Lung (tissue), 12 donors: ENCODE results near the gene MRPS21. TPM values are rescaled to one million over a fixed set of nuclear protein-coding genes. Genes with fewer than 3 reads are reported as not detected.

Source experiments
- ATAC-seq: fragments of 200-7000 bp; cut with Tn5 transposase; one replicate; pipeline ENCODE4 v1.9.1; 2020; ENCODE audit warnings: moderate number of reproducible peaks; ENCODE audit not compliant: insufficient read depth, low FRiP score
- DNase-seq, 3 donors: peaks; one replicate each; pipeline ENCODE4 v3.0.0-alpha.2; 2013 to 2017
- H3K27ac ChIP-seq, 2 donors: one replicate each; pipeline ENCODE4 v1.5.1; 2013; ENCODE audit warnings: mild to moderate bottlenecking in 2 of 2, moderate library complexity in 2 of 2, control low read depth in 1 of 2, inconsistent platforms in 1 of 2, low read depth in 1 of 2, low read length in 1 of 2
- H3K27me3 ChIP-seq, 3 donors: one replicate each; pipeline ENCODE4 v1.5.1; 2013; ENCODE audit warnings: low read length in 2 of 3; ENCODE audit not compliant: control insufficient read depth in 3 of 3, insufficient read depth in 3 of 3
- H3K36me3 ChIP-seq, 4 donors: one replicate each; pipeline ENCODE4 v1.5.1; 2013; ENCODE audit warnings: low read length in 4 of 4, mild to moderate bottlenecking in 1 of 4, moderate library complexity in 1 of 4; ENCODE audit not compliant: control insufficient read depth in 4 of 4, insufficient read depth in 4 of 4
- H3K4me1 ChIP-seq, 5 donors: one replicate each; pipeline ENCODE4 v1.5.1; 2013; ENCODE audit warnings: low read length in 5 of 5, mild to moderate bottlenecking in 2 of 5, moderate library complexity in 1 of 5; ENCODE audit not compliant: control insufficient read depth in 5 of 5, insufficient read depth in 5 of 5
- H3K4me3 ChIP-seq: one replicate; pipeline ENCODE4 v1.5.1; 2013; ENCODE audit warnings: mild to moderate bottlenecking, control low read depth, moderate library complexity
- H3K9ac ChIP-seq, 2 donors: one replicate each; pipeline ENCODE4 v1.5.1; 2013; ENCODE audit warnings: low read length in 2 of 2, control low read depth in 1 of 2; ENCODE audit not compliant: insufficient read depth in 1 of 2
- H3K9me3 ChIP-seq, 4 donors: one replicate each; pipeline ENCODE4 v1.5.1; 2013; ENCODE audit warnings: low read length in 3 of 4, mild to moderate bottlenecking in 1 of 4, moderate library complexity in 1 of 4; ENCODE audit not compliant: control insufficient read depth in 4 of 4, insufficient read depth in 3 of 4
- WGBS, 2 donors: extraction: QIAGEN DNeasy Blood & Tissue Kit; methylation state at CpG; one replicate each; pipeline ENCODE4 v1.1.7; 2013; 5-methylcytosine and 5-hydroxymethylcytosine counted together
- polyA plus RNA-seq, 2 donors: library from polyadenylated mRNA; stranded (reverse); fragments of 200-250 nt; gene quantifications; one replicate each; pipeline ENCODE4 v1.2.1, GENCODE V29; 2013
- total RNA-seq, 2 donors: library from RNA; depleted of rRNA in 1 of 2; stranded (reverse); fragments of >200 nt in 1 of 2; gene quantifications; one replicate each; pipeline ENCODE4 v1.2.1, GENCODE V29; 2014 to 2021
- TF ChIP-seq, protein P1 (sequence below): IDR thresholded peaks from 2 replicates; pipeline ENCODE4 v1.5.1; 2012; ENCODE audit warnings: mild to moderate bottlenecking; ENCODE audit errors: control extremely low read depth, extremely low read depth
- donor health status: control.
- donor health status: control.
- donor health status: Bipolar disorder and iron deficiency.
- donor health status: healthy.
- donor health status: DM: yes; HTN: yes; CAD: no.

Gene MRPS21
- total and polyA plus RNA-seq, 4 donors: 31.4 to 169 (median 50.8) TPM

DNA sequence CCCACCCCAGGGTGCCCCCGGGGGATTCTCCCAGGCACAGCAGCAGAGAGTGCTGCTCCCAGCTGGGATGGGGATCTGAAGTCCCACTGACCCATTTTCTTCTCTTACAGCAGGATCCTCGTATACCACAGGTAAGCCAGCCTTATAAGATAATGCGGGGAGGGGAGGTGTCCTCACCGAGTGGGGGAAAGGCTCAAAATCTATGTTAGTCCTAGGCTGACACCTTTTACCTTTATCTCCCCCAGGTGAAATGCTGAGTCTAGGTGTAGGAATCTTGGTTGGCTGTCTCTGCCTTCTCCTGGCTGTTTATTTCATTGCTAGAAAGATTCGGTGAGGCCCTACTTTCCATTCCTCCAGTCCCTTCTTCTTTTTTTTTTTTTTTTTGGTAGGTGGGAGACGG, 30.1 kb upstream of the MRPS21 start:
- H3K4me3 ChIP-seq: no peak overlapping the region
- no peaks in the 10 kb centered on the region for H3K9me3 ChIP-seq
- TF ChIP-seq, protein P1, sequence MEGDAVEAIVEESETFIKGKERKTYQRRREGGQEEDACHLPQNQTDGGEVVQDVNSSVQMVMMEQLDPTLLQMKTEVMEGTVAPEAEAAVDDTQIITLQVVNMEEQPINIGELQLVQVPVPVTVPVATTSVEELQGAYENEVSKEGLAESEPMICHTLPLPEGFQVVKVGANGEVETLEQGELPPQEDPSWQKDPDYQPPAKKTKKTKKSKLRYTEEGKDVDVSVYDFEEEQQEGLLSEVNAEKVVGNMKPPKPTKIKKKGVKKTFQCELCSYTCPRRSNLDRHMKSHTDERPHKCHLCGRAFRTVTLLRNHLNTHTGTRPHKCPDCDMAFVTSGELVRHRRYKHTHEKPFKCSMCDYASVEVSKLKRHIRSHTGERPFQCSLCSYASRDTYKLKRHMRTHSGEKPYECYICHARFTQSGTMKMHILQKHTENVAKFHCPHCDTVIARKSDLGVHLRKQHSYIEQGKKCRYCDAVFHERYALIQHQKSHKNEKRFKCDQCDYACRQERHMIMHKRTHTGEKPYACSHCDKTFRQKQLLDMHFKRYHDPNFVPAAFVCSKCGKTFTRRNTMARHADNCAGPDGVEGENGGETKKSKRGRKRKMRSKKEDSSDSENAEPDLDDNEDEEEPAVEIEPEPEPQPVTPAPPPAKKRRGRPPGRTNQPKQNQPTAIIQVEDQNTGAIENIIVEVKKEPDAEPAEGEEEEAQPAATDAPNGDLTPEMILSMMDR: no peak
- peaks cover 5 to 31% (median 9%) of the 10 kb centered on the region in 5 donors for H3K4me1 ChIP-seq
- 82 to 90% methylated on average over 6 of the region's 6 CpGs for WGBS, 2 donors
- no peak for DNase-seq
- no peak overlapping the region for H3K9ac ChIP-seq
- peaks cover 11 to 25% (median 21%) of the 10 kb centered on the region in 4 donors for H3K36me3 ChIP-seq
- no peaks in the 10 kb centered on the region for H3K27me3 ChIP-seq
- no peak overlapping the region for H3K27ac ChIP-seq
- ATAC-seq: no peak

DNA sequence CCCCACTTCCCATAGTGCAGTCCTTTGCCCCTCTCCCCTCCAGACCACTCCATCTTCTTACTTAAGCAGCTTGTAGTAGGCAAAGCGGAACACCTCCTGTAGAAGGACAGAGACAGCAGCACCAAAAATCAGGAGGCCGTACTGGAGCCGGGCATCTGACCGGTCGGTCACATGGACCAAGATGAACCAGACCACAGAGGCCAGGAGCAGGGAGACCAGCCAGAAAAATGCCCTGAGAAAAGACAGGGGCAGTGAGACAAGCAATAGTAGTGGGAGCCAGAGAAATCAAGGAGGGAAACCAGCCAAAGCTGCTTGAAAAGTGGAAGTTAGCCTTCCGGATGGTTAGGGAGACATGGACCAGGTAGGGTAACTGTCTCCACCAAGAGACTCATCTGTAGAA, 25.8 kb upstream of the MRPS21 start:
- TF ChIP-seq, protein P1: no peak
- peak overlapping the region; percentile 95 for H3K4me3 ChIP-seq
- peak overlapping the region; percentile 86 to 94 for H3K9ac ChIP-seq
- 29 to 38% methylated on average over 6 of the region's 6 CpGs for WGBS, 2 donors
- H3K36me3 ChIP-seq: peaks cover 11 to 25% (median 21%) of the 10 kb centered on the region in 4 donors
- H3K4me1 ChIP-seq: peaks cover 6 to 26% (median 9%) of the 10 kb centered on the region in 5 donors
- H3K27me3 ChIP-seq: no peaks in the 10 kb centered on the region
- H3K9me3 ChIP-seq: no peaks in the 10 kb centered on the region
- no peak for ATAC-seq
- no peak for DNase-seq
- H3K27ac ChIP-seq: peak overlapping the region; percentile 94 to 98

DNA sequence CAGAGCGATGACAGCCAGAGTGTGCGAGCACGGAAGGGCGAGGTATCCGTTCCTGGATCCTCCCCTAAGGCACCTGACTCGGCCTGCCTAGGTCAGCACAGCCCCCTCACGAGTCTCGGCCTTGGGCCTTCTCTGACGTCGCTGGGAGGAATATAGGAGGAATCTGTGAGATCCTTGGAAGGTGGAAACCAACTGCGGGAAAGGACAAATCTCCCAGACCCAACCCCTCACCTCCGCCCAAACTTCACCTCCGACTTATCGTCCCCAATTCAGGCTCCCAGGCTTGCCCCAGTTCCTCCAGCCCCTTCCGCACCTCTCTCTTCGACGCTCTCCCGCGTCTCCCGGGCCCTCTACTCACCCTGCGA, 25.3 kb upstream of the MRPS21 start:
- Histone ChIP-seq H3K27me3 (no peaks in the 10 kb centered on the region), H3K36me3 (peaks cover 11 to 25% (median 21%) of the 10 kb centered on the region in 4 donors), H3K4me1 (peaks cover 6 to 30% (median 9%) of the 10 kb centered on the region in 5 donors), H3K27ac (peak overlapping the region; percentile 94 to 98), H3K4me3 (peak overlapping the region; percentile 95), H3K9me3 (no peaks in the 10 kb centered on the region), H3K9ac (peak overlapping the region; percentile 86 to 94)
- ATAC-seq (peak; percentile 41), DNase-seq (peak in 2 of 3 donors; percentile 25 to 33)
- TF ChIP-seq, protein P1: no peak
- WGBS, 2 donors: 0 to 1% methylated on average over 21 of the region's 21 CpGs
